ENCODE data around the gene CZIB. TPM values are rescaled to one million over a fixed set of nuclear protein-coding genes. Genes with fewer than 3 reads are reported as not detected.

CZIB gene
- total RNA-seq, 1 donor, result 66.6 TPM

GRCh38 chr1:53242381-53242780, 21.9 kb upstream of the CZIB start:
- no peak overlapping the region for H3K4me3 ChIP-seq (ENCODE audit: low read depth, low read length)
- DNase-seq (ENCODE audit: low read depth), result no peak
- TF ChIP-seq, protein P1, sequence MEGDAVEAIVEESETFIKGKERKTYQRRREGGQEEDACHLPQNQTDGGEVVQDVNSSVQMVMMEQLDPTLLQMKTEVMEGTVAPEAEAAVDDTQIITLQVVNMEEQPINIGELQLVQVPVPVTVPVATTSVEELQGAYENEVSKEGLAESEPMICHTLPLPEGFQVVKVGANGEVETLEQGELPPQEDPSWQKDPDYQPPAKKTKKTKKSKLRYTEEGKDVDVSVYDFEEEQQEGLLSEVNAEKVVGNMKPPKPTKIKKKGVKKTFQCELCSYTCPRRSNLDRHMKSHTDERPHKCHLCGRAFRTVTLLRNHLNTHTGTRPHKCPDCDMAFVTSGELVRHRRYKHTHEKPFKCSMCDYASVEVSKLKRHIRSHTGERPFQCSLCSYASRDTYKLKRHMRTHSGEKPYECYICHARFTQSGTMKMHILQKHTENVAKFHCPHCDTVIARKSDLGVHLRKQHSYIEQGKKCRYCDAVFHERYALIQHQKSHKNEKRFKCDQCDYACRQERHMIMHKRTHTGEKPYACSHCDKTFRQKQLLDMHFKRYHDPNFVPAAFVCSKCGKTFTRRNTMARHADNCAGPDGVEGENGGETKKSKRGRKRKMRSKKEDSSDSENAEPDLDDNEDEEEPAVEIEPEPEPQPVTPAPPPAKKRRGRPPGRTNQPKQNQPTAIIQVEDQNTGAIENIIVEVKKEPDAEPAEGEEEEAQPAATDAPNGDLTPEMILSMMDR (IDR thresholded peaks at IDR 0.05; ENCODE audit: insufficient read depth, low read length), result no peak

GRCh38 chr1:53241828-53242227, 21.4 kb upstream of the CZIB start:
- H3K4me3 ChIP-seq (ENCODE audit: low read depth, low read length), result no peak overlapping the region
- TF ChIP-seq, protein P1 (IDR thresholded peaks at IDR 0.05; ENCODE audit: insufficient read depth, low read length), result no peak
- no peak for DNase-seq (ENCODE audit: low read depth)

DNA sequence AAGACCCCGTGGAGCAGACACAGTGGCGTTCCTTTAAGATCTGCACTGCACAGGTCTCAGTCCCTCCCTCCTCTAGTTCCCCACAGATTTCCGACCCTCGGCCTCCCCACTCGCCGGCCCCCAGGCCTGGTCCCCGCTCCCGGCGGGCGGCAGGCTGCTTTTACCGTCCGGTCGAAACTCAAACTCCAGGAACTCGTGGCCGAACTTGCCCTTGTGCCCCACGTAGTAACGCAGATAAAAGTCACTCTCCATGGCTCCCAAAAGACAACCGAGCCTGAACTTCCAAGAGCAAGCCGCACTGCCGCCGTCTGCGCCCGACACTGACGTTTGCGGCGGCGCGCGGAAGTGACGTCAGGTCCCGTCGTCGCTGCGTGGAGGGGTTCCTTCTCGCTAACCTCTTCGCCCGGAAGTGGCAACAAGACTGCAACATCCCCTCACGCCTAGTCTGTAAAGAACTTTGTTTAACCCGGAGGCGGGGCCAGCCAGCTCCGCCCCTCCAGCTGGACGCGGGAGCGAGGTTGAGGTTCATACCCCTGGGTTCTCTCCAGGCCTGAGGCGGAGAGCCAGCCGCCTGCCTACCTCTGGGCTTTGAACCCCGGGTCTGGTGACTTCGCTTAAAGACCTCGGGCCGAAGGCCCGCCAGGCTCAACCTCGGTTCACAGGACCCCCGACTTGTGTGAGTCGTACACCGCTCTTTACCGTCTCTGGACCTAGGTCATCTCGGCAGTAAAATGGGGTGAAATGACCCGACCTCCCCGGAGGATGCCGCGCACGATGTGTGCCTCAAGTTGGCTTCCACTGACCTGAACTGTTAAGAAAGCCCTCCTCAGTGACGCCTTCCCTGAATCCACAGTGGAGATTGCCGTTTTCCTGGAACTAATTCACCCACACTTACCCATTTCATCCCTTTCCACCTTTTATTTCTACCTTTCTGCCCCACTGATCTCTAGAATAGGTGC, 18.0 kb upstream of the CZIB start, which contains the start of gene MAGOH:
MAGOH (minus strand) TSS at position 322 of the 959 bp plus-strand sequence; CDS start at position 252, 70 bp downstream.
- H3K4me3 ChIP-seq (ENCODE audit: low read depth, low read length), result peak within 1 kb of the TSS; percentile 100
- TF ChIP-seq, protein P1 (IDR thresholded peaks at IDR 0.05; ENCODE audit: insufficient read depth, low read length), result no peak
- DNase-seq (ENCODE audit: low read depth), result peak; percentile 97

- TF ChIP-seq, protein P1 (IDR thresholded peaks at IDR 0.05; ENCODE audit: insufficient read depth, low read length), result no peak
- H3K4me3 ChIP-seq (ENCODE audit: low read depth, low read length), result peak overlapping the region; percentile 100
- no peak for DNase-seq (ENCODE audit: low read depth)
Observed at GRCh38 chr1:53237638-53238037, 17.2 kb upstream of the CZIB start.

DNA sequence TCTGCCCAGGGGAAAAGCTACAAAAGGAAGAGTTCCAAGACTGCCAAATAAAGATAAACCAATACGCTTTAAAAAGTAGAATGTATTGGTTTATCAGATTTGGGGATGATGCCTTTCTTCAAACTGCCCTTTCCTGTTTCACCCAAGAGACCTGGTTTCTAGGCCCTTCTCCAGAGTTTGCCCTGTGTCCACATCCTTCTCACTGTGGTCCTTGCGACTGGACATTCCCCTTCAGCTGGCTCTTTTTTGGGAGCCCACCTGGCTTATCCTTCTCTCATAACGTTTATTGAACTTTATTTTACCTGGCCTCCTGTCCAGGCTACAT, 490 bp upstream of the CZIB start:
- DNase-seq (ENCODE audit: low read depth), result no peak
- TF ChIP-seq, protein P1 (IDR thresholded peaks at IDR 0.05; ENCODE audit: insufficient read depth, low read length), result no peak
- peak overlapping the region; percentile 97 for H3K4me3 ChIP-seq (ENCODE audit: low read depth, low read length)

- peak overlapping the region; percentile 97 for H3K4me3 ChIP-seq (ENCODE audit: low read depth, low read length)
- TF ChIP-seq, protein P1 (IDR thresholded peaks at IDR 0.05; ENCODE audit: insufficient read depth, low read length), result no peak
- DNase-seq (ENCODE audit: low read depth), result peak; percentile 3
Observed at GRCh38 chr1:53219711-53220110, 723 bp downstream of the CZIB start.

All from fibroblast of the aortic adventitia (primary cell).